ENCODE data around the gene CYFIP1.

Gene CYFIP1

GRCh38 chr15:22873841-22874240 lies 106.3 kb downstream of the CYFIP1 start:
- TF ChIP-seq ZNF274 (IDR thresholded peaks at IDR 0.05; ENCODE audit: low read depth, low read length): no peak

GRCh38 chr15:22872936-22873701 lies 107.0 kb downstream of the CYFIP1 start:
- H3K4me3 ChIP-seq (ENCODE audit: low read length): no peak overlapping the region

More at GRCh38 chr15:22873841-22874240, 106.3 kb downstream of the CYFIP1 start:
- H3K4me3 ChIP-seq (ENCODE audit: low read length): no peak overlapping the region

GRCh38 chr15:22871481-22872086 lies 108.6 kb downstream of the CYFIP1 start:
- no peak overlapping the region for H3K4me3 ChIP-seq (ENCODE audit: low read length)
- no peak for TF ChIP-seq ZNF274 (IDR thresholded peaks at IDR 0.05; ENCODE audit: low read depth, low read length)

More at GRCh38 chr15:22872936-22873701, 107.0 kb downstream of the CYFIP1 start:
- no peak for TF ChIP-seq ZNF274 (IDR thresholded peaks at IDR 0.05; ENCODE audit: low read depth, low read length)

DNA sequence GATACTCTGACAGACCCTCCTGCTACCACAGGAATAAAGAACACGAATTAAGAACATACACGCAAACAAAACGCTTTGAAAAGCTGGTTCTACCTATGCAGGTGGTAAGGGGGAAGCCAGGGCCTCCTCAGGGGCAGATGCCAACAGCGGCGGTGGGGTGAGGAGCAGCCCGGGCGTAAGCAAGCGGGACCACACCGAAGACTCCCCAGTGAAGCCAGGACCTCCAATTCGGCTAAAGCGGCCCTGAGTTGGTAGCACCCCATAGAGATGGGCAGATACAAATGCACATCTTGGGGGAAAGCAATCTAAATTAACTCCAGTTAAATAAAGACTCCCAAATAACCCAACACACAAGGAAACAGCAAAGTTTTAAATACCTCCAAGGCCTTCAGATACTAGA lies 109.3 kb downstream of the CYFIP1 start:
- no peak overlapping the region for H3K4me3 ChIP-seq (ENCODE audit: low read length)
- TF ChIP-seq ZNF274 (IDR thresholded peaks at IDR 0.05; ENCODE audit: low read depth, low read length): no peak

GRCh38 chr15:22869856-22870255 lies 110.3 kb downstream of the CYFIP1 start:
- no peak overlapping the region for H3K4me3 ChIP-seq (ENCODE audit: low read length)

GRCh38 chr15:22868928-22869327 lies 111.2 kb downstream of the CYFIP1 start:
- no peak overlapping the region for H3K4me3 ChIP-seq (ENCODE audit: low read length)

More at GRCh38 chr15:22869856-22870255, 110.3 kb downstream of the CYFIP1 start:
- TF ChIP-seq ZNF274 (IDR thresholded peaks at IDR 0.05; ENCODE audit: low read depth, low read length): no peak

DNA sequence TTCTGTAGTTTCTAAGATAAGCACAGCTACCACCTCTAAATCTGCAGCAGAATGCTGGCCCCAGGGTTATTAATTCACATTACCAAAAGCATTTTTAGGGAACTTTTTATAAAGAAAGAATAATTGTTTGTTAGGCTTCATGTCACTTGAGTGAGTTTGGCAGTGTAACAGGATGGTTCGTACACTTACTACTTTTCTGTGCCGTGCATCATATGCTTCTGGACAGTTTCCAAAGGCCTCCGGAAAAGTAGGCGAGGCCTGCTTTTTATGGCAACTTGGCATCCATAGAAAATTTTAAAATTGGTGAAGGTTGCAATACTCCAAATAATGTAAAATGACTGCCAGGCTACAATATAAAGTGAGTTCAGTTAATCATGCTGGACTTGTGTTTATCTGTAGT lies 111.7 kb downstream of the CYFIP1 start:
- TF ChIP-seq ZNF274 (IDR thresholded peaks at IDR 0.05; ENCODE audit: low read depth, low read length): no peak
- H3K4me3 ChIP-seq (ENCODE audit: low read length): no peak overlapping the region

More at GRCh38 chr15:22868928-22869327, 111.2 kb downstream of the CYFIP1 start:
- no peak for TF ChIP-seq ZNF274 (IDR thresholded peaks at IDR 0.05; ENCODE audit: low read depth, low read length)

DNA sequence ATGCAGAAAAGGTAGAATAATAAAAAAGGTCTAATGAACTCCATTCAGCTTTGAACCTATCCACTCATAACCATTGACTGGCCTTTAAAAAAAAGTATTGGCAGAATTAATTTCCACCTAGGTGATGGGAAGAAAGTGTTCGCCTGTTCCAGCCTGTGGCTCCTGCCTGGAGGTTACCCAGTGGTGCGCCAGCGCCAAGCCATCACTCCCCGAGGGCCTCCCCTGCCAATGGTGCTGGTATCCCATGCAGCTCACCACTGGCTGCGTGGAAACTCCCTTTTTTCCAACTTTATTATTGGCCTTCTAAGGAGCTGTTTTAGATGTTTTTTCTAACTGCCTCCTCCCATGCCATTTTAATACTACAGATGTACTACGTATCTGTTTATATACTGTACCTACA lies 112.3 kb downstream of the CYFIP1 start:
- H3K4me3 ChIP-seq (ENCODE audit: low read length): no peak overlapping the region
- TF ChIP-seq ZNF274 (IDR thresholded peaks at IDR 0.05; ENCODE audit: low read depth, low read length): no peak

DNA sequence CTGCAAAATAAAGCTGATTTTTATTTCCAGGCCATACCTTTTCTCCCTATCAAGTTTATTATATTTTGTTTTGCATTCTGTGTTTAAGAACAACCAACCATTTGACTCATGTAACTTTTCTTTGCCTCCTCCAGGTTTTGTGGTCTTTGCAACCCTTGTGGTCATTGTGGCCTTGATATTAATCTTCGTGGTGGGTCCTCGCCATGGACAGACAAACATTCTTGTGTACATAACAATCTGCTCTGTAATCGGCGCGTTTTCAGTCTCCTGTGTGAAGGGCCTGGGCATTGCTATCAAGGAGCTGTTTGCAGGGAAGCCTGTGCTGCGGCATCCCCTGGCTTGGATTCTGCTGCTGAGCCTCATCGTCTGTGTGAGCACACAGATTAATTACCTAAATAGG lies 114.1 kb downstream of the CYFIP1 start:
- no peak for TF ChIP-seq ZNF274 (IDR thresholded peaks at IDR 0.05; ENCODE audit: low read depth, low read length)
- no peak overlapping the region for H3K4me3 ChIP-seq (ENCODE audit: low read length)

GRCh38 chr15:22863356-22863755 lies 116.8 kb downstream of the CYFIP1 start:
- H3K4me3 ChIP-seq (ENCODE audit: low read length): no peak overlapping the region
- no peak for TF ChIP-seq ZNF274 (IDR thresholded peaks at IDR 0.05; ENCODE audit: low read depth, low read length)

GRCh38 chr15:22861161-22861560 lies 119.0 kb downstream of the CYFIP1 start:
- no peak overlapping the region for H3K4me3 ChIP-seq (ENCODE audit: low read length)
- TF ChIP-seq ZNF274 (IDR thresholded peaks at IDR 0.05; ENCODE audit: low read depth, low read length): no peak

DNA sequence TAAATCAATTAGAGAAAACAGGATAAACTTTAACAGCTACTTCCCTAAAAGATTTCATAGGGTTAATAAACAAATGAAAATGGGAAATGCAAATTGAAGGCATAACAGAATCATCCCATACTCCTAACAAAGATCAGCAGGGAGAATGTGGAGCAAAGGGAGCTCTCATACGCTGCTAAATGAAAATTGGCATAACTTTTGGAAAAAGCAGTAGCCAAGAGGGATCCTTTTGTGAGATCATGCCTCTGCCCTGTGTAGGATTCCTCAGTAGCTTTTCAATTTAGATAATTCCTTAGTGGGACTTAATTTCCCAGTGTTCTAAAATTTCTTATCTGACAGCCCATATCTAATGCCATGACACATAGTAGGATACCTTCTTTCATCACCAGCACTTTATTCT lies 123.5 kb downstream of the CYFIP1 start:
- no peak overlapping the region for H3K4me3 ChIP-seq (ENCODE audit: low read length)
- no peak for TF ChIP-seq ZNF274 (IDR thresholded peaks at IDR 0.05; ENCODE audit: low read depth, low read length)

GRCh38 chr15:22855791-22856190 lies 124.4 kb downstream of the CYFIP1 start:
- H3K4me3 ChIP-seq (ENCODE audit: low read length): no peak overlapping the region
- TF ChIP-seq ZNF274 (IDR thresholded peaks at IDR 0.05; ENCODE audit: low read depth, low read length): no peak

DNA sequence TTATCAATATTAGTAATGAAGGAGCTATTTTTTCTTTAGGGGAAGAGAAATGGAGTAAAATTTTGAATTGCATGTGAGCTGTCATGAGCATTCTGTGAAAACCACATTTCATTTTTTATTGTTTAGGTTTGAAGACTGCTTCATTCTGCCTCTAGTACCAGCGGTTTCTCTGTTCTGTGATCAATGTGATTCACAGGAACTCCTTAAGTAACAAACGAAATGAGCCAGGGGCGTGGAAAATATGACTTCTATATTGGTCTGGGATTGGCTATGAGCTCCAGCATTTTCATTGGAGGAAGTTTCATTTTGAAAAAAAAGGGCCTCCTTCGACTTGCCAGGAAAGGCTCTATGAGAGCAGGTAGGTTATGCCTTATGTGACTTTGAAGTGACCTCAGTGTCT lies 128.7 kb downstream of the CYFIP1 start:
- H3K4me3 ChIP-seq (ENCODE audit: low read length): no peak overlapping the region
- no peak for TF ChIP-seq ZNF274 (IDR thresholded peaks at IDR 0.05; ENCODE audit: low read depth, low read length)

DNA sequence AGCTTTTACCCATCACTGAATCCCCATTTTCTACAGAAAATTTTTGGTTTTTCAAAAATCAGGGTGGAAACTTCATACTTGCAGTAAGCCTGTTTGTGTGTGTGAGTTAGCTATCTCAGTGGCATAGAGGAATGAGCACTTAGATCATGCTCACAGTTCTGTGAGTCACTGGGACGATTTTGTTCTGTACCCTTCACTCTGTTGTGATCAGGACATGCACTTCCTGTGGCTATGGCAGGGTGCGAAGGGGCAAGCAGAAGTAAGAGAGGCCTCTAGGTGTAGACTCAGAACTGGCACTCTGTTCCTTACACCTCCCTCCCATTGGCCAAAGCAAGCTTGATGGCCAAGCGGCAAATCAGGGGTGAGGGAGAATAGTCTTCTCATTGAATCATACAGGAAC lies 130.1 kb downstream of the CYFIP1 start:
- TF ChIP-seq ZNF274 (IDR thresholded peaks at IDR 0.05; ENCODE audit: low read depth, low read length): no peak
- no peak overlapping the region for H3K4me3 ChIP-seq (ENCODE audit: low read length)

All from GM08714 (cell line).